Measurements from ENCODE around the gene ASIC2. TPM values are rescaled to one million over a fixed set of nuclear protein-coding genes. Genes with fewer than 3 reads are reported as not detected.

The ASIC2 gene
- total and polyA plus RNA-seq, 9 of the 15 experiments (the other 6 are each of a cell fraction or from before 2014, with no cell fraction given) = not detected

- no peaks in the 10 kb centered on the region for H3K9me3 ChIP-seq (replicated peaks; ENCODE audit: control insufficient read depth, insufficient read depth, low read depth, low read length)
- no peaks in the 10 kb centered on the region for H3K79me2 ChIP-seq (ENCODE audit: control insufficient read depth, insufficient read depth, low read length)
- no peak overlapping the region for H3K27ac ChIP-seq (ENCODE audit: extremely low read depth, low read depth, low read length)
- no peaks in the 10 kb centered on the region for H4K20me1 ChIP-seq (replicated peaks; ENCODE audit: control insufficient read depth, insufficient read depth, low read length)
- no peak overlapping the region for H3K4me2 ChIP-seq (ENCODE audit: insufficient read depth, low read length)
- DNase-seq (ENCODE audit: extremely low read depth in 1 of 4, low spot score in 3 of 4) (no peak), FAIRE-seq (no peak), ATAC-seq (no peak)
- ChIA-PET CTCF (ENCODE audit: low intra/inter-chr PET ratio) (interaction anchor here (0.6 kb wide), 1 partner anchor 15 kb away, joined by 3 read pairs; no protein-coding TSS in a partner anchor), POLR2A (interaction anchor here (0.6 kb wide), 1 partner anchor 167 kb away, joined by 4 read pairs; no protein-coding TSS in a partner anchor)
- no peaks in the 10 kb centered on the region for H3K36me3 ChIP-seq (ENCODE audit: control insufficient read depth, insufficient read depth, low read length)
- no peaks in the 10 kb centered on the region for H3K9me1 ChIP-seq (ENCODE audit: control insufficient read depth, insufficient read depth, low read length)
- no peak overlapping the region for H3K4me3 ChIP-seq
- H2AFZ ChIP-seq (ENCODE audit: low read depth, low read length) = no peak overlapping the region
- in situ Hi-C loops (cut with MboI) (no loop called here), intact Hi-C loops (cut with micrococcal nuclease) (no loop called here)
- no TSS peak for BruUV-seq (replicated peaks)
- no peak overlapping the region for H3K9ac ChIP-seq (ENCODE audit: insufficient read depth in 1 of 2, low read depth in 2 of 2, low read length in 2 of 2)
- H3K27me3 ChIP-seq (ENCODE audit: control insufficient read depth in 2 of 2, insufficient read depth in 2 of 2, low read length in 2 of 2) = peaks cover 9 to 35% of the 10 kb centered on the region in 2 experiments; a peak in 4 of 5 replicates
- WGBS (ENCODE audit: insufficient coverage, low coverage, missing lambda C conversion rate) = 5% methylated on average over 2 of the region's 2 CpGs
- H3K4me1 ChIP-seq (replicated peaks in 1 of 2; ENCODE audit: control insufficient read depth in 2 of 2, insufficient read depth in 2 of 2, low read length in 2 of 2) = no peaks in the 10 kb centered on the region
- TF ChIP-seq PTBP1 (IDR thresholded peaks at IDR 0.05; ENCODE audit: low read depth, low read length) (no peak), POLR2H (tag; IDR thresholded peaks at IDR 0.05; ENCODE audit: low read depth) (no peak), HMG20B (CRISPR knock-in tag; IDR thresholded peaks at IDR 0.05) (no peak), RBFOX2 (IDR thresholded peaks at IDR 0.05; ENCODE audit: low read depth, low read length) (no peak), ZNF324 (CRISPR knock-in tag; IDR thresholded peaks at IDR 0.05) (no peak), POLR3A (IDR thresholded peaks at IDR 0.05; ENCODE audit: borderline replicate concordance, extremely low read depth, insufficient read depth, insufficient read length) (no peak), HNRNPUL1 (IDR thresholded peaks at IDR 0.05; ENCODE audit: low read length) (no peak), HNRNPL (IDR thresholded peaks at IDR 0.05; ENCODE audit: low read depth, low read length) (no peak), ZFP36 (IDR thresholded peaks at IDR 0.05; ENCODE audit: low read depth, low read length, partially characterized antibody) (no peak), CTCF (IDR thresholded peaks at IDR 0.05 in 2 of 3, conservative IDR thresholded peaks at IDR 0.05 in 1 of 3; ENCODE audit: insufficient read depth in 2 of 3, low read depth in 1 of 3, low read length in 3 of 3) (no peak), NFRKB (IDR thresholded peaks at IDR 0.05; ENCODE audit: low read depth) (no peak), E2F4 (CRISPR knock-in tag; IDR thresholded peaks at IDR 0.05; ENCODE audit: low read depth) (no peak), MECOM (CRISPR knock-in tag; IDR thresholded peaks at IDR 0.05) (no peak), TBP (optimal IDR thresholded peaks at IDR 0.05; ENCODE audit: low read depth, low read length) (no peak), ARID2 (IDR thresholded peaks at IDR 0.05) (no peak), ZNF133 (CRISPR knock-in tag; IDR thresholded peaks at IDR 0.05) (no peak), ZHX1 (conservative IDR thresholded peaks at IDR 0.05; ENCODE audit: low read length) (no peak), CXXC5 (CRISPR knock-in tag; IDR thresholded peaks at IDR 0.05) (no peak), CHD2 (IDR thresholded peaks at IDR 0.05; ENCODE audit: low read depth, low read length) (no peak)
Measured at GRCh38 chr17:33214996-33215395, 78.1 kb downstream of the ASIC2 start.
